Activated CD4-positive, alpha-beta T cell treated with anti-CD3 and anti-CD28 coated beads, Interleukin-2, amount 10 ng/mL, durations not matched to agents 7 days and 5 days (primary cell): ENCODE measurements around the gene PIP5K1C. TPM values are rescaled to one million over a fixed set of nuclear protein-coding genes. Genes with fewer than 3 reads are reported as not detected.

Experiments
- CTCF ChIA-PET: fragments of 350-600 bp; sonication (Branson Sonifier 250); formaldehyde crosslinking; loops from one replicate; lab custom pipeline; 2021; ENCODE audit warnings: antibody characterized with exemption; lab: Charles Lee
- POLR2A ChIA-PET: fragments of 350-600 bp; sonication (Branson Sonifier 250); formaldehyde crosslinking; loops from one replicate; lab custom pipeline; 2021; ENCODE audit warnings: antibody characterized with exemption; lab: Charles Lee
- DNase-seq: peaks from one replicate; pipeline ENCODE4 v3.0.0-alpha.2; 2020
- H3K27ac Mint-ChIP-seq: one replicate; pipeline ENCODE4 v1.8.0; 2021; ENCODE audit warnings: mild to moderate bottlenecking, moderate library complexity, mixed read lengths
- H3K27me3 Mint-ChIP-seq: one replicate; pipeline ENCODE4 v1.8.0; 2021; ENCODE audit warnings: mixed read lengths
- H3K36me3 Mint-ChIP-seq: one replicate; pipeline ENCODE4 v1.8.0; 2021; ENCODE audit warnings: low read depth, mixed read lengths
- H3K4me1 Mint-ChIP-seq: one replicate; pipeline ENCODE4 v1.8.0; 2021; ENCODE audit warnings: mixed read lengths
- H3K4me3 Mint-ChIP-seq: one replicate; pipeline ENCODE4 v1.8.0; 2021; ENCODE audit warnings: mild to moderate bottlenecking, moderate library complexity, mixed read lengths
- H3K9me3 Mint-ChIP-seq: one replicate; pipeline ENCODE4 v1.8.0; 2021; ENCODE audit warnings: mixed read lengths
- total RNA-seq, 2 experiments: library from RNA; stranded (reverse); gene quantifications; one replicate each; pipeline ENCODE4 v1.2.3, GENCODE V29; 2021

Gene PIP5K1C
- total RNA-seq, 2 experiments from 2014 or later: 18.7 to 19.5 TPM

DNA sequence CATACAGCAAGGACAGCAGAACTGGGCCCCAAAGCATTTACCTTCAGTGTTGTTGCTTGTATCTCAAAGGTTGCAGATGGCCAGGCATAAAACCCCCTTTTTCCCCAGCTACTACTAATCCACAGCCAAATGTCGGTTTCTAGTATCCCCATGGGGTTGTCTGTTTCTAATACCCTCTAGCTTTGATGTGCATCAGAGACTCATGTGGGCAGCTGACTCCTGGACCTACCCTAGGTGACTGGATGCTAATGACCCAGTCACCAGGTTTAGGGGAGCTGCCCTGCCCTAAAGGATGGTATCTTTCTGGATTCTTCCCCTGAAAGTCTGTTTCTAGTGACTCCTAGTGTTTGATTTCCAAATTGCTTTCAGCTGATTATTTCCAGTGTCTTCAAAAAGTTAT is 31.8 kb upstream of the PIP5K1C start:
- ChIA-PET CTCF (interaction anchor here (0.7 kb wide), 1 partner anchor 28 kb away, joined by 3 read pairs; no protein-coding TSS in a partner anchor), POLR2A (no interaction called here)
- Mint-ChIP-seq H3K4me1 (no peaks in the 10 kb centered on the region), H3K4me3 (no peak overlapping the region), H3K27me3 (no peaks in the 10 kb centered on the region), H3K9me3 (no peaks in the 10 kb centered on the region), H3K27ac (no peak overlapping the region), H3K36me3 (no peaks in the 10 kb centered on the region)
- DNase-seq: no peak

DNA sequence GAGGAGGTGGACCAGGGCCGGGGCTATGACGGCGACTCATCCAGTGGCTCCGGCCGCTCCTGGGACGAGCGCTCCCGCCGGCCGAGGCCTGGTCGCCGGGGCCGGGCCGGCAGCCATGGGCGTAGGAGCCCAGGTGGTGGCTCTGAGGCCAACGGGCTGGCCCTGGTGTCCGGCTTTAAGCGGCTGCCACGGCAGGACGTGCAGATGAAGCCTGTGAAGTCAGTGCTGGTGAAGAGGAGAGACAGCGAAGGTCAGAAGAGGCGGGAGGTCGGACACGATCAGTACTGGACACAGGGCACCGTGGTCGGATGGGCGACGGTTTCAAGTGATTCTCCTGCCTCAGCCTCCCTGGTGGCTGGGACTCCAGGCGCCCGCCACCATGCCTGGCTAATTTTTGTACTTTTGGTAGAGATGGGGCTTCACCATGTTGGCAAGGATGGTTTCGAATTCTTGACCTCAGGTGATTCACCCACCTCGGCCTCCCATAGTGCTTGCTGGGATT is 30.2 kb upstream of the PIP5K1C start:
- DNase-seq: no peak
- H3K36me3 Mint-ChIP-seq: no peaks in the 10 kb centered on the region
- POLR2A ChIA-PET: no interaction called here
- no peaks in the 10 kb centered on the region for H3K27me3 Mint-ChIP-seq
- H3K9me3 Mint-ChIP-seq: no peaks in the 10 kb centered on the region
- no peak overlapping the region for H3K27ac Mint-ChIP-seq
- H3K4me1 Mint-ChIP-seq: no peaks in the 10 kb centered on the region
- CTCF ChIA-PET: no interaction called here
- no peak overlapping the region for H3K4me3 Mint-ChIP-seq

DNA sequence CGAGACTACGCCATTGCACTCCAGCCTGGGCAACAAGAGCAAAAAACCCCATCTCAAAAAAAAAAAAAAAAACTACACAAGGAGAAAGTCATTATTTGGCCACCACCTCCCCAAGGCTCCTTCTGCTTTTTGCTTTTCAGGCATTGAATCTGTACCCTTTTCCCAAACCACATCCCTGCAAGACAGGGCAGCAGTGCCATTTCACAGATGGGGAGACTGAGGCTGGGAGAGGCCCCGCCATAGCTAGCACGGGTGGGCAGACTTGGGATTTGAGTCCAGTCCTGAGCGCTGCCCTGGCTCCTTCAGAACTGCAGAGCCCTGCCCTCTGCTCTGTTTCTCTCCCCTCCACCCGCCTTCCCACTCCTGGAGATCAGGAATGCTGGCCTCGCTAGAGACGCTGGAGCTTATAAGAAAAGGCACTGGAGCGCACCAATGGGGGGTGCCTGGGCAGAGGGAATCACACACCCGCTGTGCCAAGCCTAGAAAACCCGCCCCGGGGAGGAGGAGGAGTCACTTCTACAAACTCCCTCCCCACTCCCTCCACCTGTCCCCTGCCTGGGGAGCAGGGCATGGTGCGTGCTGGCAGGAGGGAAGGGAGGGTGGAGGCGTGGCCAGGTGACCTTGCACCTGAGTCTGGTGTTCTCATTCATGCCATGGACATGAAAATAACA is 25.5 kb upstream of the PIP5K1C start:
- no peak overlapping the region for H3K27ac Mint-ChIP-seq
- DNase-seq: no peak
- H3K36me3 Mint-ChIP-seq: no peaks in the 10 kb centered on the region
- POLR2A ChIA-PET: no interaction called here
- no peaks in the 10 kb centered on the region for H3K9me3 Mint-ChIP-seq
- no peak overlapping the region for H3K4me3 Mint-ChIP-seq
- H3K4me1 Mint-ChIP-seq: peaks cover 10% of the 10 kb centered on the region
- CTCF ChIA-PET: no interaction called here
- peaks cover 20% of the 10 kb centered on the region for H3K27me3 Mint-ChIP-seq

DNA sequence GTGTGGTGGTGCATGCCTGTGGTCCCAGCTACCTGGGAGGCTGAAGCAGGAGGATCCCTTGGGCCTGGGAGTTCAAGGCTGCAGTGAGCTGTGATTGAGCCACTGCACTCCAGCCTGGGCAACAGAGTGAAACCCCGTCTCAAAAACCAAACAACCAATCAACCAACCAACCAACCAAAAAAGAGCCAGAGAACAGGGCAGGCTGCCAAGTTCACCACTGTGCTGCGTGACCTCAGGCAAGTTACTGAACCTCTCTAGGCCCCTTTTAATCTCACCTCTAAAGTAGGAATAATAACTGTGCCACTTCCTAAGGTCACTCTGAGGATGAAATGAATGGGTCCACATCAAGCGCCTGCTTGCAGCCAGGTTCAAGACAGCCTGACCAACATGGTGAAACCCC is 24.9 kb upstream of the PIP5K1C start:
- no peak for DNase-seq
- H3K27ac Mint-ChIP-seq: no peak overlapping the region
- CTCF ChIA-PET: interaction anchor here (0.6 to 1.7 kb wide), 2 partner anchors 58 to 754 kb away, joined by 3 to 6 read pairs; no protein-coding TSS in a partner anchor

DNA sequence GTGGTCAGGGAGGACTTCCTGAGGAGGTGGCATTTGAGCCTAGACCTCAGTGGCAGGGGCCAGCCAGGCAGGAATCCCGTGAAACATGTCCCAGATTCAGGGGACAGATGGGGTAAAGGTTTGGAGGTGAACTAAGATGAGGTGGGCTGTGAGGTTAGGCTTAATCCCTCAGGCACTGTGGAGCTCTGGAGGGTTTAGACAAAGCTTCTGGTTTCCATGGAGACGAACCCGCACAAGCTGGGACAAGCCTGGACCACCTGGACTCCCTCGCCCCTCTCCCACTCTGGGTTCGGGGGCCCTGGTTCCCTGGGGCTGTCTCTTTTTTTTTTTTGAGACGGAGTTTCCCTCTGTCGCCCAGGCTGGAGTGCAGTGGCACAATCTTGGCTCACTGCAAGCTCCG is 23.6 kb upstream of the PIP5K1C start:
- Mint-ChIP-seq H3K27me3 (peaks cover 33% of the 10 kb centered on the region), H3K27ac (no peak overlapping the region), H3K4me3 (no peak overlapping the region), H3K4me1 (peaks cover 10% of the 10 kb centered on the region), H3K36me3 (no peaks in the 10 kb centered on the region), H3K9me3 (no peaks in the 10 kb centered on the region)
- no peak for DNase-seq
- POLR2A ChIA-PET: no interaction called here
- CTCF ChIA-PET: interaction anchor here (1.7 kb wide), 1 partner anchor 57 kb away, joined by 6 read pairs; no protein-coding TSS in a partner anchor

More for the DNA sequence above, 24.9 kb upstream of the PIP5K1C start:
- Mint-ChIP-seq H3K36me3 (no peaks in the 10 kb centered on the region), H3K4me1 (peaks cover 10% of the 10 kb centered on the region), H3K4me3 (no peak overlapping the region), H3K27me3 (peaks cover 25% of the 10 kb centered on the region), H3K9me3 (no peaks in the 10 kb centered on the region)
- POLR2A ChIA-PET: no interaction called here

DNA sequence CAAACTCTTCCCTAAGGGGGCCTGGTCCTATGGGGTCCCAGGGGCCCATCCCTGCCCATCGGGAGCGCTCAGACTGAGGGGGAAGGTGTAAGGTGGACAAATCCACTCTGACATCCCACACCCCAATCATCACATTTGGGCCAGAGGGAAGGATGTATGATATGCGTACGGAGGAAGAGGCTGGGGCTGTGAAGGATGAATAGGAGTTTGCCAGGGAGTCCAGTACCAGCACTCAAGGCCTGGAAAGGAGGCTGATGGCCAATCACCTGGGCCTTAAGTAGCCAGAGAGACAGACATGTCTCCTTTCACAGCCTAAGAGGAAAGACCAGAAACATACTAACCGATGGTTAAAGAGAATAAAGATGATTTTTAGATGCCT is 22.8 kb upstream of the PIP5K1C start:
- peaks cover 33% of the 10 kb centered on the region for H3K27me3 Mint-ChIP-seq
- CTCF ChIA-PET: no interaction called here
- DNase-seq: no peak
- no peak overlapping the region for H3K27ac Mint-ChIP-seq
- H3K4me3 Mint-ChIP-seq: no peak overlapping the region
- H3K36me3 Mint-ChIP-seq: no peaks in the 10 kb centered on the region
- POLR2A ChIA-PET: no interaction called here
- H3K4me1 Mint-ChIP-seq: peaks cover 10% of the 10 kb centered on the region
- no peaks in the 10 kb centered on the region for H3K9me3 Mint-ChIP-seq

DNA sequence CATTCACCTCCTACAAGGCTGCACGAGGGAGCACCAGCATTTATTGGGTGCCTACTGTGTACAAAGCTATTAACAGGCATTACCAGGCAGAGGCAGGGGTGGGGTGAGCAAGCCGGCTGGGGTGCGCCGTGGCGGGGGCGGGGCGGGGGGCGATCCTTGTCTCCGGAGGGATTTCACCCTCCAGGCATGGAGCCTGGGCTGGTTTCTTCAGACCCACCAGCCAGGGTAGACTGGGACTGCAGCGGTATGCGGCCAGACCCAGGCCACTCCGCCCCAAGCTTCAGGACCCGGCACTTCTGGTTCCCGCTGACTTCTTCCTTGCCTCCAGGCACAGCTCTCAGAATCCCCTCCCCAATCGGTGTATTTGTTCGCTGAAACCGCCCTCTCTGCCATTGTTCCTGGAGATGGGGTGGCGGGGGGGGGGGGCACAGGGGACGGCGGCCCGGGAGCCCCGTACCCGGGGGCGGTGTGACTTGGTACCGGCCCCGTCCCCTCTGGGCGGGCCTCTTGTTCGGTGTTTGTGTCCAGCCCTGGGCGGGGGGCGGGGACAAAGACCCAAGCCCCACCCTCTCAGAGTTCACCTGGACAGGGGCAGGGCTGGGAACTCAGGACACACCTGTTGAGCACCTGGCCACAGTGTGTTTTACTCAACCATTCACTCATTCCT is 22.3 kb upstream of the PIP5K1C start:
- Mint-ChIP-seq H3K4me3 (peak overlapping the region; percentile 25), H3K9me3 (no peaks in the 10 kb centered on the region), H3K27me3 (peaks cover 33% of the 10 kb centered on the region), H3K27ac (peak overlapping the region; percentile 69), H3K36me3 (no peaks in the 10 kb centered on the region), H3K4me1 (peaks cover 10% of the 10 kb centered on the region)
- DNase-seq: no peak
- ChIA-PET CTCF (no interaction called here), POLR2A (no interaction called here)

DNA sequence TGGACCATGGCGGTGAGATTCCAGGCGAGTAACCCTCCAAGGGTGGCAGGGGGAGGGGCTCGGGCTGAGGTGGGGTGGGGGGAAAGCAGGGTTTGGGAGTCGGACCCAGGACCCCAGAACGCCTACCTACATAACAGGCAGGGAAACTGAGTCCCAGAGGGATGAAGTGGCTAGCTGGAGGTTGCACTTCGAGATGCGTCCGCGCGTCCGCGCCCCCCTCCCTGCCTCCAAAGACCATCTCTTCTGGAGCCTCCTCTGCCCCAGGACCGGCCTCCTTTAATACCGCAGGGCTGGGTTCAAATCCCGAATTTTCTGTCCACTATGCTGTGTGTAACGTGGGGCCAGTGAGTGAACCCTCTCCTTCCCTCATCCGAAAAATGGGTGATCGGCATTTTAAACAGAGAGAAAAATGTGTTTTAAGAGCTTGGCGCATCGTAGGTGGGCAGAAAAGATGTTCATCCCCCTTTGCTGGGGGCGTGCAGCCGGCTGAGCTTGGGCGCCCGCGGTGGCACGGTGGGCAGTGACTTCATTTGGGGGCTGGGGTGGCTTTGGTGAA is 21.7 kb upstream of the PIP5K1C start:
- Mint-ChIP-seq H3K27me3 (peaks cover 33% of the 10 kb centered on the region), H3K4me1 (peaks cover 10% of the 10 kb centered on the region), H3K27ac (peak overlapping the region; percentile 69), H3K4me3 (peak overlapping the region; percentile 25), H3K36me3 (no peaks in the 10 kb centered on the region), H3K9me3 (no peaks in the 10 kb centered on the region)
- DNase-seq: no peak
- CTCF ChIA-PET: no interaction called here
- POLR2A ChIA-PET: no interaction called here

DNA sequence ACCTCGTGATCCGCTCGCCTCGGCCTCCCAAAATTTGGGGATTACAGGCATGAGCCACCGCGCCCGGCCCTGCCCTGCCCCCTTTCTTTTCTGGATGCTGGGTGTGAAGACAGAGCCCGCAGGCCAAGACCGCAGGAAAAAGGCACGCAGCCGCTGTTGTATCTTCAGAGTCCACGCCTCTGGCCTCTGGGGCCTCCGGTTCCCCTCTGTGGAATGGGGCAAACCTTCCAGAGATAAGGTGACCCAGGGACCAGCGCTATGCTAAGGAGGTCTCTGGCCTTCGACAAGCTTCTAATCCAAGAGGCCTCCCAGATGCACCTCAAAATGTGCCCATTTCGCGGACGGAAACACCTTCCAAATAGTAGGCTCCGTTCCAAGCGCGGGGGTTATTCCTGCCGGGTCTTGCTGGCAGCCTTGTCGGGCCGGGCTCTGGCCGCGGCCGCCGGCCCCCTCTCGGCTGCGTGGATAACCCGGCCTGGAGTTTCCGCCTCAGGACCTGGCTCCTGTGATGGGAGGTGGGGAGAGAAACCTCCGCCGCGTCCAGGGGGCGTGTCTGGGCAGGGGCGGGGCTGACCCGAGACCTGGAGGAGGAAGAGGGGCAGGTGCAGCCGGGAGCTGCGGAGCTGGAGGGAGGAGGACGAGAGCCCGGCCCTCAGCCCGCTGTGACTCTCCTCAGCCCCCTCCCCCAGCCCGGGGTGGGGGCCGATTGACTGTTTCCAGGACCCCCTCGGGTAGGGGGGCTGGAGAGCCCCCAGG is 21.0 kb upstream of the PIP5K1C start:
- Mint-ChIP-seq H3K27me3 (peaks cover 33% of the 10 kb centered on the region), H3K27ac (no peak overlapping the region), H3K9me3 (no peaks in the 10 kb centered on the region), H3K4me3 (peak overlapping the region; percentile 53), H3K4me1 (peaks cover 10% of the 10 kb centered on the region), H3K36me3 (no peaks in the 10 kb centered on the region)
- POLR2A ChIA-PET: no interaction called here
- CTCF ChIA-PET: interaction anchor here (1.7 kb wide), 1 partner anchor 101 kb away, joined by 3 read pairs; no protein-coding TSS in a partner anchor
- peak; percentile 82 for DNase-seq

DNA sequence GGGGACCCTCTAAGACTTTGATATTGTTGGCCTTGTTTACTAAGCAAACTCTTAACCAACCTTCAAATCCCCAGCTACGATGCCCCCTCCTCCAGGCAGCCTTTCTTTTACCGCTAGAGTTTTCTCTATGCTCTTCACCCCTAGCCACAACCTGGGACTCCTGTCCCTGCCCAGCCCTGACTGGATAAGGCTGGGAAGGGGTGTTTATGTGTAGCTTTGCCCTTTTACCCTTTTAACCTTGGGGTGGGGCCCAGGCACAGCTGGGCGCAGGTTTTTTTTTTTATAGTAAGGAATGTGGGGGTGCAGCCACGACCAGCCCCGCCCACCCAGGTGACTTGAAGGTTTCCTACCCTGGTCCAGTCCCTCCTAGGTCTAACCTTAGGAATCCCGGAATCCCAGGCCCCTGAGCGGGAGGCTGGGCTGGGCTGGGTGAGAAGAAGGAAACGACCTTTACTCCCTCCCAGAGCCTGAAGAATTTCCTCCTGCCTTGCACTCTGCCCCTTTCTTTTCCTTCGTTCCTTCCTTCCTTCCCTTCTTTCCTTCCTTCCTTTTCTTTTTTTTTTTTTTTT is 20.2 kb upstream of the PIP5K1C start:
- no peak overlapping the region for H3K4me3 Mint-ChIP-seq
- H3K27me3 Mint-ChIP-seq: peaks cover 33% of the 10 kb centered on the region
- H3K9me3 Mint-ChIP-seq: no peaks in the 10 kb centered on the region
- DNase-seq: no peak
- POLR2A ChIA-PET: no interaction called here
- no peak overlapping the region for H3K27ac Mint-ChIP-seq
- peaks cover 10% of the 10 kb centered on the region for H3K4me1 Mint-ChIP-seq
- no peaks in the 10 kb centered on the region for H3K36me3 Mint-ChIP-seq
- CTCF ChIA-PET: interaction anchor here (0.6 to 1.7 kb wide), 2 partner anchors 101 to 241 kb away, joined by 3 to 4 read pairs; no protein-coding TSS in a partner anchor

DNA sequence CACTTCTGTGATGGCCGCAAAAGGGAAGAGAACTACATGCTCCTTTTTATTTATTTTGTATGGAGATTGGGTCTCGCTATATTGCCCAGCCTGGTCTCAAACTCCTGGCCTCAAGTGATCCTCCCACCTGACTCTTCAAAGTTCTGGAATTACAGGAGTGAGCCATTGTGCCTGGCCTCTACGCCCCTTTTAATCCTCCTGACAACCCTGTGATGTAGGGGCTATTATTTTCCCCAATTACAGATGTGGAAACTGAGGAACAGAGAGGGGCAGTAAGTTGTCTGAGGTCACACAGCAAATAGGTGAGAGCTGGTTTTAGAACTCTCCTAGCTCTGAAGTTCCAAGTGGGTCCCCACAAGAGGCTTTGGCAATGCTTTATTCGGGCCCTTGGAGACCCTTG is 19.6 kb upstream of the PIP5K1C start:
- H3K27ac Mint-ChIP-seq: no peak overlapping the region
- peaks cover 10% of the 10 kb centered on the region for H3K4me1 Mint-ChIP-seq
- ChIA-PET CTCF (interaction anchor here (0.6 to 2.0 kb wide), 3 partner anchors 23 to 241 kb away, joined by 3 to 4 read pairs (median 4); no protein-coding TSS in a partner anchor), POLR2A (no interaction called here)
- no peaks in the 10 kb centered on the region for H3K36me3 Mint-ChIP-seq
- H3K27me3 Mint-ChIP-seq: peaks cover 33% of the 10 kb centered on the region
- H3K9me3 Mint-ChIP-seq: no peaks in the 10 kb centered on the region
- no peak for DNase-seq
- H3K4me3 Mint-ChIP-seq: no peak overlapping the region

DNA sequence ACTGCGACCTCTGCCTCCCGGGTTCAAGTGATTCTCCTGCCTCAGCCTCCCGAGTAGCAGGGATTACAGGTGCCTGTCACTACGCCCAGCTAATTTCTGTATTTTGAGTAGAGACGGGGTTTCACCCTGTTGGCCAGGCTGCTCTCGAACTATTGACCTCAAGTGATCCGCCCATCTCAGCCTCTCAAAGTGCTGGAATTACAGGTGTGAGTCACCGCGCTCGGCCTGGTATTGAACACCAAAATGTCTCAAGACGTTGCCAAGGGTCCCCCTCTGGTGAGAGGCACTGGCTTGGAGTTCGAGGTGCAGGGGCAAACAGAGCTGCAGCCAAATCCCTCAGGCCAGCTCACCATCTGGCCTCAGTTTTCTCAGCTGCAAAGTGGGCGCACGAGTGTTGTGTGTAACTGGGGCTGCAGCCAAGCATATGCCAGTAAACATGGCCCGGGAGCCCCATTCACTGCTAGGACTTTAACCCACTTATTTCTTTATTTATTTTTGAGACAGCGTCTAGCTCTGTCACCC is 15.9 kb upstream of the PIP5K1C start:
- CTCF ChIA-PET: no interaction called here
- H3K4me3 Mint-ChIP-seq: no peak overlapping the region
- H3K27me3 Mint-ChIP-seq: peaks cover 17% of the 10 kb centered on the region
- H3K9me3 Mint-ChIP-seq: no peaks in the 10 kb centered on the region
- POLR2A ChIA-PET: no interaction called here
- DNase-seq: no peak
- H3K4me1 Mint-ChIP-seq: peaks cover 5% of the 10 kb centered on the region
- H3K36me3 Mint-ChIP-seq: no peaks in the 10 kb centered on the region
- no peak overlapping the region for H3K27ac Mint-ChIP-seq
